HuH-7.5 (cell line): ENCODE results near the gene GBP3.
"Not testable (repeated sequence)": the region's sequence is repeated elsewhere in the genome, so short reads cannot be mapped to it uniquely, and the experiment has no call there.

Experiments
- DNase-seq: peaks from one replicate; pipeline ENCODE4 v3.0.0; 2011; ENCODE audit warnings: low spot score

The GBP3 gene

GRCh38 chr1:89041119-89041641 lies 18.5 kb upstream of the GBP3 start:
- DNase-seq = no peak

- DNase-seq = no peak
These were observed 17.6 kb upstream of the GBP3 start for GRCh38 chr1:89040315-89040626.

GRCh38 chr1:89037186-89037585 lies 14.5 kb upstream of the GBP3 start:
- DNase-seq = no peak

GRCh38 chr1:89035080-89035479 lies 12.4 kb upstream of the GBP3 start:
- no peak for DNase-seq

- DNase-seq = not testable (repeated sequence)
These were observed 11.3 kb upstream of the GBP3 start for GRCh38 chr1:89034004-89034403.

- DNase-seq = not testable (repeated sequence)
These were observed 6.4 kb upstream of the GBP3 start for GRCh38 chr1:89029051-89029450.

- DNase-seq = no peak
These were observed 3.3 kb upstream of the GBP3 start for GRCh38 chr1:89025928-89026327.

- DNase-seq = no peak
These were observed 360 bp upstream of the GBP3 start for GRCh38 chr1:89023026-89023425.

GRCh38 chr1:89018318-89018717 lies 4.3 kb downstream of the GBP3 start:
- DNase-seq = not testable (repeated sequence)

- no peak for DNase-seq
These were observed 14.2 kb downstream of the GBP3 start for GRCh38 chr1:89008511-89008910.

GRCh38 chr1:89005286-89006151 lies 17.1 kb downstream of the GBP3 start:
- DNase-seq = no peak

- not testable (repeated sequence) for DNase-seq
These were observed 20.5 kb downstream of the GBP3 start for GRCh38 chr1:89002176-89002575.

GRCh38 chr1:89001510-89001909 lies 21.2 kb downstream of the GBP3 start:
- DNase-seq = no peak

- no peak for DNase-seq
These were observed 23.9 kb downstream of the GBP3 start for GRCh38 chr1:88998716-88999115.

GRCh38 chr1:88990426-88990825 lies 32.2 kb downstream of the GBP3 start:
- DNase-seq = no peak

GRCh38 chr1:88985692-88986091 lies 37.0 kb downstream of the GBP3 start:
- no peak for DNase-seq

- no peak for DNase-seq
These were observed 37.6 kb downstream of the GBP3 start for GRCh38 chr1:88985032-88985431.

- DNase-seq = no peak
These were observed 38.1 kb downstream of the GBP3 start for GRCh38 chr1:88984569-88984968.

GRCh38 chr1:88983791-88984559 lies 38.7 kb downstream of the GBP3 start:
- DNase-seq = no peak

GRCh38 chr1:88982055-88982454 lies 40.6 kb downstream of the GBP3 start:
- DNase-seq = no peak

- DNase-seq = not testable (repeated sequence)
These were observed 41.2 kb downstream of the GBP3 start for GRCh38 chr1:88981506-88981905.

GRCh38 chr1:88980870-88981269 lies 41.8 kb downstream of the GBP3 start:
- no peak for DNase-seq

GRCh38 chr1:88979749-88980116 lies 42.9 kb downstream of the GBP3 start:
- no peak for DNase-seq
